Left kidney (tissue), 1 donor: ENCODE results near the gene FAM124A. TPM values are rescaled to one million over a fixed set of nuclear protein-coding genes. Genes with fewer than 3 reads are reported as not detected.

Experiments
- polyA plus RNA-seq: library from polyadenylated mRNA; unstranded; fragments of 120-200 nt; gene quantifications from one replicate; pipeline ENCODE4 v1.2.1, GENCODE V29; 2013; ENCODE audit not compliant: insufficient read length

The FAM124A gene
- polyA plus RNA-seq, 1 donor, result 4.8 TPM

Other genes starting within 250 kb of the FAM124A start
- gene C13orf42, start 111.1 kb upstream of the FAM124A start, polyA plus RNA-seq, result 0.57 TPM
- 0.95 TPM for gene SERPINE3, start 117.3 kb downstream of the FAM124A start, polyA plus RNA-seq
- gene INTS6, start 230.6 kb downstream of the FAM124A start, polyA plus RNA-seq, result 39.2 TPM